Hindlimb muscle (tissue), 1 donor: Measurements from ENCODE around the gene ABCA13. TPM values are rescaled to one million over a fixed set of nuclear protein-coding genes. Genes with fewer than 3 reads are reported as not detected.

Source experiments
- DNase-seq: peaks from one replicate; pipeline ENCODE4 v3.0.0-alpha.2; 2013
- polyA plus RNA-seq: library from polyadenylated mRNA; unstranded; fragments of 120-200 nt; gene quantifications from one replicate; pipeline ENCODE4 v1.2.1, GENCODE V29; 2013; ENCODE audit not compliant: insufficient read length

The ABCA13 gene
- polyA plus RNA-seq, 1 donor = 0.10 TPM

- DNase-seq = no peak
These were observed 354.8 kb downstream of the ABCA13 start for GRCh38 chr7:48525736-48526732.

DNA sequence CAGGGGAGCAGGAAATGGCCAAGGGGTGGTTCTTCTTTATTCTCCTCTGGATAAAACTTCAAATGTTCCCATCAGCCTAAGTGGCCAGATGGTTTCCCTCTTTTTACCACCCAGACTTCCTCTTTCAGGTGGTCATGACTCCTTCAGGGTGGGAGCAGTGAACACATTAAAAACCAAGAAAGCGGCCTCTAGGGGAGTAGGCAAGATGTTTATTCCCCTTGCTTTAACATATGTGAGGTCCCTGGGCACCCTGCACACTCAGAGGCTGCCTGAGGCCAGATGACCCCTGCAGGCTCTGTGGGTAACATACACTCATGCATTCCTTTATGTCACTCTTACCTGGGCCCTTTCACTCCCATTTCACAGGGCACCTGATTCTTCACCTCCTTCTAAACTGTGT lies 357.4 kb downstream of the ABCA13 start:
- DNase-seq = no peak

- DNase-seq = no peak
These were observed 366.3 kb downstream of the ABCA13 start for GRCh38 chr7:48537561-48537960.

DNA sequence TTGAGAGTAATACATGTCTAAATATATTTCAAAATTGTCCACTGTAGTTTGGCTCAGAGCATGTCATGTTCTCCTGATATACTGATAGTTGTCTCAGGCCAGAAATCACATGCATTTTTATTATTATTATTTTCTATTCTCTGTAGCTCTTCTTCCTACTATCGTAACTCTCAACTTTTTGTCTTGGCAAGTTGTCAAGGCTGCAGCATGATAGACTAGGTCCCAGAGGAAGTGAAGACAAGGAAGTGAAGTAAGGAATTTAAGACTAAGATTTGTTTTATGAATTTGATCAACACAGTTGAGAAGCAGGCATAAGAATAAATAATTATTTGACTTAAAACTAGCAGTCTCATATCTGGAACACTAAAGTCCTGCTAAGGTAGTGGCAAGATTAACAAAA lies 369.5 kb downstream of the ABCA13 start:
- no peak for DNase-seq

- DNase-seq = no peak
These were observed 377.4 kb downstream of the ABCA13 start for GRCh38 chr7:48548667-48549066.

DNA sequence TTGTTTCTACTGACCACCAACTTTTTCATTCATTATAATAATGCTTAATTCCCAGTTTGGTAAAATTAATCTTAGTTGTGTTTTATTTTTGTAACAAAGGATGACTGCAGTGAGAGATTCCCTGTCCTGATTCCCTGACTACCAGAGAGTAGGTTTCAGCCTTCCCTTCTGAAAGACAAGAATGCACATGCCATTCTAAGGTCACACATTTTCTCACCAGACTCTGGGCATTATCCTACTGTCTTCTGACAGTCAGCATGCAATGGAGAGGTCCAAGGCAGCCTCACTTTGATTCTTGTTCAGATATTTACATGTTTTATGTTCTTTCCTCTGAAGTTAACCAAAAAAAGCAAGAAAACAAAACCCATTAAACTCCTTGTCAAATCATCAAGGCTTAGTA lies 380.4 kb downstream of the ABCA13 start:
- no peak for DNase-seq

GRCh38 chr7:48563334-48563733 lies 392.1 kb downstream of the ABCA13 start:
- DNase-seq = no peak

GRCh38 chr7:48575516-48575915 lies 404.3 kb downstream of the ABCA13 start:
- no peak for DNase-seq

DNA sequence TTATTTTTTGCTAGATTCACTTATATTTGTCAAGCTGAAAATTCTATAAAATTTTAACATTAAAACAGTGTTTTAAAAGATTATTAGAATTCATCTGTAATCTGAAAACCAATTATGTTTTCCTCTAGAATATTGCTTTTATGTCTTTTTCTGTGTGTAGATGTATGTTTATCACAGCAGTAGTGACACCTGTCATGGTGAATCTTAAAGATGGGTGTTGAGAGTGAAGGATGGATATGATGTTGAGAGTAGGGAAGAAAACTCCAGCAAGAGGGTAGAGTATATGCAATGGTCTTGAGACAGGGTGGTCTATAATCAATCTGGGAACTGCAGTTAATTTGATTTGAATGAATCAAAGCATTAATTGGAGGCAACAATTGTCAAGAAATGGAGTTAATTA lies 416.2 kb downstream of the ABCA13 start:
- no peak for DNase-seq

DNA sequence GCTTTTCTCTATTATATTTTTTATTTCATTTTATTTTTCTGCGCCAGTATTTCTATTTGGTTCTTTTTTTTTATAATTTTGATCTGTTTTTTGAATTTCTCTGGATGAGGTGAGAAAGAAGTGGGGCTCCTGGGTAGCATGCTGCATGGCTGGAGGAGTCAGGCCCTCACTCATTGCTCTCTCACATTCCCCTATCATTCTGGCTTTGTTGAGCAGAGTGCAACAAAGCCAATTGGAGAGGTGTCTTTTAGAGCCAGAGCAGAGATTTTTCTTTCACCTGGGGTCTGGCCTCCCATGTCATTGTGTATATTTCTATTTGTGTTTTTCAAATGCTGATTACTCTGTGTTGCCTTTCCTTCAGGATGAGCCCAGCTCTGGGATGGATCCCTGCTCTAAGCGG lies 423.1 kb downstream of the ABCA13 start:
- no peak for DNase-seq

DNA sequence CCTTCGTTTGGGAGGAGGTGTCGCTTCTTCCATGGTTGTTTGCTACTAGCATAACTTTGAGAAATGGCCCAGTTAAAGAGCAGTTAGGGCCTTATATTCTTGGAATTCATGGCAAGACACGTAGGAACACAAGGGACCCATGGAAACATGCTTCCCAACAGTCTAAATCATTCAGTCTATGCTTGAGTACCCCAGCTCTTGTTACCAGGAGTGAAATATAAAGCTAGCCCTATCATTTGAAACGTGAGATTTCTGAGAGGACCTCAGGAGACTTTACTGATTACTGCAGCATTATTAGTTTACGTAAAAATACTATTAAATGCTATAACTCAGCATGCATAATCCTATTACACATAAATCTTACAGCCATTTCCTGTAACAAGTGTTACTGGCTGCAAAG lies 424.5 kb downstream of the ABCA13 start:
- DNase-seq = no peak

DNA sequence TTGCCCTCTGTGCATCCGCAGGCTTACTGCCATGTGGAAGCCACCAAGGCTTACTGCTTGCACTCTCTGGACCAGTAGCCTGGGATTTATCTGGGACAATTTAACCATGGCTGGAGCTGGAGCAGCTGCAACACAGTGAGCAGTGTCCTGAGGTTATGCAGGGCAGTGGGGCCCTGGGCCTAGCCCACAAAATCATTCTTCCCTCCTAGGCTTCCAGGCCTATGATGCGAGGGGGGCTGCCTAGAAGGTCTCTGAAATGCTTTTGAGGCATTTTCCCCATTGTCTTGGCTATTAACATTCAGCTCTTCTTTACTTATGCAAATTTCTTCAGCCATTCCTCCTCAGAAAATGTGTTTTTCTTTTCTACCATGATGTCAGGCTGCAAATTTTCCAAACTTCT lies 439.4 kb downstream of the ABCA13 start:
- no peak for DNase-seq

DNA sequence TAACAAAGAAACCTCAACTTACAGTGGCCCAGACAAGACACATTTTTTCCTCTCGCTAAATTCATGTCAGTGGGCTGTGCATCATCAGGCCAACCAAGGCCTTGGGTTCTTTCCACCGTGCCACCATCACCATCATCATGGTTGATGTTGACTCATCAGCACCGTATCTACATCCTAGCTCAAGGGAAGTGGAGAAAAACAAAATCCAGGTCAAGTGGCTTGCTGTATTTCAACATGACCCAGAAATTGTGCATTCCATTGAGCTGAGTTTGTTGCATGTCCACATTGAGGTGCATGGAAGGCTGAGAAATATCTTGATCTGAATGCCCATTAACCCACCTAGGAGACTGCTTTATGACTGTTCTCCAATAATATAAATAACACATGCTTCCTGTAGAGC lies 440.7 kb downstream of the ABCA13 start:
- DNase-seq = no peak

DNA sequence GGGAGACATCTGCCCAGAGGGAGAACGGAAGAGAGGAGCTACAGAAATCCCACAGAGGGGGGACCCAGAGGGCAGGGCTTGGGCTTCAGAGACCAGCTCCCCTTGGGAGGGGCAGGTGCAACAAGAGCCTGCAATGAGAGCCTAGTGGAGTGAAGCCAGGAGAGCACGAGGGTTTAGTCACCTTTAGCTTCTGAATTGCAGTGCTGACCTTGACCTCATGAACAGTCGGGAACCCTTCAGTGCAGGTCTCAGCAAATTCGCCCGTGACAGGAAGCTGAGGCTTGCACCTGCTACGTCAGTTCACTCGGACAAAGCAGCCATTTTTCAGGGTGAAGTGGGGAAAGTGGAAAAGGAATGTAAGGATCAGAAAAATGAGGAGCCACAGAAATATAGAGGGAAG lies 446.2 kb downstream of the ABCA13 start:
- no peak for DNase-seq

DNA sequence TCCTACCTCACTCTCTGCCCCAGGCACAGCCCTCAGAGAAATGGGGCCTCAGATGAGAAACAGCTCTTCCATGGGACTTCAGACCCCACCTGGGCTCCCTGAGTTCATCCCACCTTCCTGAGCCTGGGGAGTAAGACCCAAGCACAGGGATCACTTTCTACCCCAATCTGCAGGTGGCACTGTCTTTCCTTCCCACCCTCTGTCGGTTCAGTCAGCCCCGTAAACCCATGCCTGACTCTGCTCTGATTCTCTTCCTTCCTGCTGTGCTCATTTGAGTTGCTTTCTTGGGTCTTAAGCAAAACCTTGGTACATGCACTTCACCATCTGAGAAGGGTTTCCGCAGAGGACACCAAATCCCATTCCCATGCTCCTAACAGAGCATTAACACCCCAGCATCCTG lies 446.7 kb downstream of the ABCA13 start:
- no peak for DNase-seq

- no peak for DNase-seq
These were observed 449.8 kb downstream of the ABCA13 start for GRCh38 chr7:48621076-48621475.

DNA sequence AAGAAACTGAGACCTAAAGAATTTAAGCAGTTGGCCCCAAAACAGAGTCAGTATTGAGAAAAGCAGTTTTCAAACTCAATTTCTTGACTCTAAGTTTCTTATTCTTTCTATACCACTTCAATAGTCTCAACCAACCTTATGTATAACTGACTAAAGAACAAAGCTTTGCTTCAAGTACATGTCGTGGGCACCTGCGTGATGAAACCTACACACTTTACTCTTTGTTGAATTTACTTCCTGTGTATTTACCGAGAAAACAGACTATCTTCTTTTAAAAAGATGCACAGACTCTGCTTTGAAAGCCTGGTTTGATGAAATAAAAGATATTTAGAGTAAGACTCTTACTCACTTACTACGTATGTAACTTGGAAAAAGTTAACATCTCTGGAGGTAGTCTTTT lies 455.9 kb downstream of the ABCA13 start:
- DNase-seq = no peak

- DNase-seq = no peak
These were observed 457.6 kb downstream of the ABCA13 start for GRCh38 chr7:48628793-48629349.

DNA sequence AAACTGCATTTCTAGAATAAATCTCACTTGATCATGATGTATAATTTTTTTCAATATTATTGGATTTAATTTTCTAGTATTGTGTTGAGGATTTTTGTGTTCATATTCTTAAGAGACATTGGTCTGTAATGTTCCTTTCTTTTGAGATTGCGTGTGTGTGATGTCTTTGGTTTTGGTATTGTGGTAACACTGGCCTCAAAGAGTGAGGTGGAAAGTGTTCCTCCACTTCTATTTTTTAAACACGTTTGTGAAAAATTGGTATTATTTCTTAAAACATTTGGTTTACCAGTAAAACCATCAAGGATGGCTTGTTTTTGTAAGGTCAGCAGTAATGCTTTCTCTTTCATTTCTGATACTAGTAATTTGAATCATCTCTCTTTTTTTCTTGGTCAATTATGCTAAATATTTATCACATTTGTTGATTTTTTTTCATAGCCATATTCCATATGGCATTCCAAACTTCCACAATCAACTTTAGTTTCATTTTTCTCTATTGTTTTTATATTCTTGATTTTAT lies 462.9 kb downstream of the ABCA13 start:
- no peak for DNase-seq

- DNase-seq = no peak
These were observed 464.5 kb downstream of the ABCA13 start for GRCh38 chr7:48635796-48636195.

- no peak for DNase-seq
These were observed 465.2 kb downstream of the ABCA13 start for GRCh38 chr7:48636391-48637015.

GRCh38 chr7:48637382-48637781 lies 466.1 kb downstream of the ABCA13 start:
- DNase-seq = no peak

- no peak for DNase-seq
These were observed 466.8 kb downstream of the ABCA13 start for GRCh38 chr7:48638041-48638440.
